HG02610 (cell line): ENCODE data around the gene WDFY4.

ENCODE experiments used
- ATAC-seq: cut with Tn5 transposase; IDR thresholded peaks from one replicate; pipeline ENCODE4 v1.9.1; 2021; ENCODE audit warnings: mild to moderate bottlenecking, moderate library complexity; ENCODE audit not compliant: unreplicated experiment

WDFY4 gene

DNA sequence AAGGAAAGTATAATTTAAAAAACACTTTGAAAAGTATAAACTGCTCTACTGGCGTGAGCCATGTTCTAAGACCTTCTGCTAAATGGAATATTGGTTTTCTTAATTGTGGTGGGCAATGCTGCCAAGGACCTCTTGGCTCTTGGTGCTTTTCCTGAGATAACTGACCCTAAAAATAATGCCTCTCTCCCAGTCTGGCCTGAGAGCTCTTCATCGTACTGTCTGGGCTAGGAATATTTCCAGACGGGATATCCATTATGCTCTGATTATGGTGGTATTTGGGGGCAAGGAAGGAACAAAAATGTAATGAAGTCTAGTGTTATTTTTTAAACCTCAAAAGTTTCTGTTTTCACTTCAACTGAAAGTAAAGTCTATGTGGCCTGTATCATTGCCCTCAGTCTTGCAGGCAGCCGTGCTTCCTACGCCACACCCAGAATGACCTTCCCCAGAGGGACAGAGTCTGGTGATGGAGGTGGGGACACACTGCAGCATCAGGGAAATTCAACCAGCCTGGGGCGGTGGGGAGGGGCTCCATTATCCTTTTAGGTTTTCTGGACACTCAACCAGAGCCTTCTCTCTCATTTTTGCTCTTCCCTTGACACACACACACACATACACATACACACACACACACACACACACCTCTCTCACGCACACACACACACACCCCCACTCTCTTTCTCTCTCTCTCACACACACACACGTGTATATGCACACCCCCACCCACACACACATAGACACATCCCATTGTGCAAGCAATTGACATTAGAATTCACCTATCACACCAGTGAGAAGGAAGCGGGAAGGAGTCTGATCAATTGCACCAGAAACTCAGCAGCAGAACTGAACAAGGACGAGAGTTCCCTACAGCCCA is 155.4 kb downstream of the WDFY4 start:
- ATAC-seq = no peak

DNA sequence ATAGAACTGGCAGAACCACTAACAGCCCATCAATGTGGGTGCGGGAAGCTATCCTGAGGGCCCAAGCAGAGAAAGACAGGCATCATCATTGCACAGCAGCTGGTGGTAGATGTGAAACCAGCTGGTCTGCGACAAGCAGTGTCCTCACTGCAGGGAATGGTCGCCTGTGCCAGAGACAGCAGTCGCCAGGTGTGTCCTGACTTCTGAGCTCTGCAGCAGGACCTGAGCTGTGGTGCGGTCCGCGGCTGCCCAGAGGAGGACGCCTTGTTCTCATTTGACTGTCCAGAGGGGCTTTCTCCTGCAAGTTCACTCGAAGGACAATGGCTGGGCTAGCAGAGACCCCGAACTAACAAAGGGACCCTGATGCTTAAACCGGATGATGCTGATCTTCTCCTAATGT is 157.6 kb downstream of the WDFY4 start:
- no peak for ATAC-seq

DNA sequence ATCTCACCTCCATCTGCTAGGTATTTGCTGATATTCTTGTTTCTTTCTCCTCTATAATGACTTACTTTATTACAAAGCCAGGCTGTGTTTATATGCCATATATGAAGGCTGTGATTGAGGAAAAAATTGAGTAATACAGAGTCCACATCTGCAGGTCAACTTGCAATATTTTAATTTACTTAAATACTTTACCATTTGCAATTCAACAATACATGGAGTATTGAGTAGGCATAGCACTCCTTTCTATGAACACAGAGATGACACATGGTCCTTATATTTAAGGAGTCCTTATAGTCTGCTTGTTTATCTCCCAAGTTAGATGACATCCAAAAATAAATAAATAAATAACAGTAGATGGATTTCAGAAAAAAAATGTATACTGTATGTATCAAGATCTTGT is 158.5 kb downstream of the WDFY4 start:
- no peak for ATAC-seq

DNA sequence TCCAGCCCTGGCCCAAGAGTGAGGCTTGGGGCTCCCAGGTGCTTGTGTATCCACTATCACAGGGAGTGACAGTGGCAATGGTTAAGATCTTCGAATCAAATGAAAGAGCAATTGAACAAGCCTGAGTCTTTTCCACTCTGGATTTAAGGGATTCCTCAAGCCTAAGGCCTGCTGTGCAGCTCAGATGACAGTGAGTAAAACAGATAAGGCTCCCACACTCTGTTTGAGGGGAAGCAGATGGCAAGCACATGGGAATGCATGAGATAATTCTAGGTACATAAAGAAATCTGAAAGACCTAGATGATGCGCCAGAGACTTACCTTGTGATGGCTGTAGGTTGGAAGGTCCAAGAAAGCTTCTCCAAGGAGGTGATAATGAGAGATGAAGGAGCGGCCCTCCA is 159.9 kb downstream of the WDFY4 start:
- no peak for ATAC-seq

DNA sequence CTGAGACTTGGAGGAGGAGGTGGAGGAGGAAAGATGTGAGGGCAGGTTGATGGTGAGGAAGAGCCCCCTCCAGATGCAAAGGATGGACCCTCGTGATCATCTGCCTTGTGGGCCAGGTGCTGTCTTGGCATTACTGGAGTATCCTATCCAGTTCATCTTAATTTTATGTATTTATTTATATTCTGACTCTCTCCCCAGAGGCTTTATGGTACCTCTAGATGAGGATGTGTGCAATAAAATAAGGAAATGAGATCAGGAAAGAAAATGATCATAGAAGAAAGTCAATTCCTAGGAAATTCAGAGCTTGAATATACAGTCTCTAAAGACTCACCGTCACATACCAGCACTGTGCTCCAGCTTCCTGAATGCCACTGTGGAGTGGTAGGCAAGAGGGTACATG is 160.8 kb downstream of the WDFY4 start:
- ATAC-seq = no peak

DNA sequence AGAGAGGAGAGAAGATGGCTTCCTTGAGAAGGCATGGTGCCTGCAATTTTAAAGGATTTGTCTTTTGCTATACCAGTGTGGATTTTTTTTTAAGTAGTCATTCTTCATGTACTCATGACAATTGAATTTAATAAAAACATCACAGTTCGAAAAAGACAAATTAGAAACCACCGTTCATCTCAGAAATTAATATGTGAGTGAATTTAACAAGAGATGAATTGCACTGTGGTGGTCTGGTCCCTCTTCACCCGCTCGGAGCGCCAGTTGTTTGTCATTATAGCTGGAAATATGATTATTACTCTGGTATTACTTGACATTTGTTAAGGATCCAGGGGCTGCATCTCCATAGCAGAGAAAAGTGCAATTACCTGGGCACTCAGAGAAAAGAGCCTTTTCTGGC is 163.0 kb downstream of the WDFY4 start:
- no peak for ATAC-seq

DNA sequence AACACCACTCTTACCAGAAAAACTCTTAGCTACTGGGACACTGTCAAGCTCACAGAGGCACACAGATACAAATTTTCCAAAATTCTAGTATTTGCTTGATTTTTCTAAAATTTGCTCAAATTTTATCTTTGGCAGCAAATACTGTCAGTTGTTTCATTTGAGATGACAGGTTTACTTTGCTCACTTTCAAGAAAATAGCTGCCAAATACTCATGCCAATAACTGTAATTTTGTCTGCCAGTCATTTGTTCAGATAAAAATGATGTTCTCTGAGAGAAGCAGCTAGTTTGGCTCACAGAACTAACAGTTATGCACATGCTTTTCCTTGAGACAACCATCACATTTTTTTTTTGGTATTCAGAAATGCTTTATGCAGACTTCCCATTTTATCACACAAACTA is 172.2 kb downstream of the WDFY4 start:
- ATAC-seq = no peak

DNA sequence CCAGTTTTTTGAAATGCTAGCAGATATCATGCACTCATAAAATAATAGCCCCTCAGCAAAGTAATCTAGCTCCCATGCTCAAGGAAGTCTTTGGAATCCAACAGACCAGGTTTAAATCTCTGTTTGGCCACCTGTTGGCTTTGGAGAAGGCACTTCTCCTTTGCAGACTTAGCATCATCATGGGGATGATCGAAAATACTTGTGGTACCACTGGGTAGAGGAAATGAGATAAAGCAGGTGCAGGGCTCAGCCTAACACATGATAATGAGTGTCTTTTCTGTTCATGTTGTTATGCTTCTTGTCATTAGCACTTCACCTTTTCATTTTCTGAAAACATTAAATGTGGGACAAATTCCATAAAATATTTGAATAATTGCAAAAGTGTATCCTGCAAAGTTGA is 187.6 kb downstream of the WDFY4 start:
- ATAC-seq = no peak

DNA sequence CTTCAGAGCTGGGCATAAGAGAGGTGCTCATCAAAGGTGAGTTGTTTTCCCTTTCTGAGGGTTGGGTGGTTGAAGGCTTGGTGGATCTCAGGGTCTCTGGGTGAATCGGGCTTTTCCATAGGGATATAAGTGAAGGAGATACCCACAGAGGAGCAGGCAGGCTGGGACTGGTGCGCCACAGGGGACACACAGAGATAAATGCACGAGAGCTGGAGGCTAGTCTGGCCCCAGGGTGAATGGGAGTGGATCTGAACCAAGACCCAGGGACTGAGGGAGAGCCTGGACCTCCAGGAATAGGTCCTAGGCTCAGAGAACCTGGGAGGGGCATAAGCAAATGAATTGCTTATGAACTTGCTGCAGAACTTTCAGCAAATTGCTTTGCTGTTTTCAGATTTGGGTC is 193.4 kb downstream of the WDFY4 start:
- no peak for ATAC-seq

DNA sequence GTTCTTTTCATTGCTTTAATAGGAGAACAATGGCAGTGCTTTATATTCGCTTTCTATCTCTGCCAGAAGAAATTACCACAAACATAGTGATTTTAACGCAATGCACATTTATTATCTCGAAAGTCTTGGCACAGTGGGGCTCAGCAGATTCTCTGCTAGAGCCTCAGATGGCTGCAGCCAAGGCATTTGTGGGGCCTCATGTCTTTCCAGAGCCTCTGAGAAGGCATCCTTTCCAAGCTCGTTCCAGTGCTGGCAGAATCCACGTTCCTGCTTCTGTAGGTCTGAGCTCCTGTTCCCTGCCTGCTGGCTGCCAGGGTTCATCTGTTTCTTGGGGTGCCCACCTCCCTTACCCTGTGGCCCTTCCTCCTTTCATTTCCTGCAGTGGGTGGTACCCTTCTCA is 194.8 kb downstream of the WDFY4 start:
- ATAC-seq = no peak

DNA sequence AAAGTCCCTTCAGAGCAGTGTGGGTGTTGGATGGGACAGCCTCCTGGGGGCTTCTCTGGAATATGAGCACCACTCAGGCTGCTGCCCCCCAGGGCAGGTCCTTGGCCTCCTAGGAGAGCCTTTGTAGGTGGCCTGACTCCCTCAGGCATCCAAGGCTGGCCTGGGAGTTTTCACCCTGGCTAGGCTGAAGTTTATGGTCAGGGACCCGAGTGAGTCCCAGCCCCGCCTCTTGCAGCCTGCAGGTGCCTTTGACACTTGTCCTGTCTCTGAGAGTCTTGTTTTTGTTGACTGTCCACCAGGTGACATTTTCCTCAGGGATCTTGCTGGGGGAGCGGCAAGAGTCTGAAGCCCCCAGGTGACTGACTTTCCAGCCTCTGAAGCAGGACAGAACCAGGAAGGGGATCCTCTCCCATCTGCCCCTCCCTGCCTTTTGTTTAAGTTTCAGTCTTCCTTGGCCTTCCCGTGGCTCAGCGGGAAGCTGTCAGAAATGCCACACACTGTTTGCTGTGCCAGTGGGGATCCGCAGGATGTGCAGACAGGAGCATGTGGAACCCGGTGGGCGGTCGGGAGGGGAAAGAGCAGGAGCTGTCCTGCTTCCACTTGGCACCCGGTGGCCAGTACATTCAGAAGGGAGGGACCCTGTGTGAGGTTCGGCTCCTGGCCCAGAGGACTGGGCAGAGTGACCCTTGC is 195.5 kb downstream of the WDFY4 start:
- no peak for ATAC-seq

DNA sequence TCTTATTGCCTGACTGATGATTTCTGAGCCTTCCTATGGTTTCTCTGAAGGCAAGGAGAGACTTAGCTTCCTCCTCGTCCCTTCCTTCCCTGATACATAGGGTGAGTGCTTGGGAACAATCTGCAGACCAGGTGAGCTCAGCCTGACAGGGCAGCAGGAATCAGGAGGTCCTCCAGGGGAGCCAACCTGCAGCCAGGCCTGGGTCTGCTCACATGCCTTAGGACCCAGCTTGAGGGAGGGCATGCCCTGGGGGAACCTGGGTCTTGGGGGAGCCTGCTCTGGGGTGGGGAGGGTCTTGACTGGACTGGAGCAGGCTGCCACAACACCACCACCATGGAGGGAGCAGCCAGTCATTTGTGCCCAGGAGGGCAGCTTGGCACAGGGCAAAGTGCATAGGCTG is 197.3 kb downstream of the WDFY4 start:
- no peak for ATAC-seq

DNA sequence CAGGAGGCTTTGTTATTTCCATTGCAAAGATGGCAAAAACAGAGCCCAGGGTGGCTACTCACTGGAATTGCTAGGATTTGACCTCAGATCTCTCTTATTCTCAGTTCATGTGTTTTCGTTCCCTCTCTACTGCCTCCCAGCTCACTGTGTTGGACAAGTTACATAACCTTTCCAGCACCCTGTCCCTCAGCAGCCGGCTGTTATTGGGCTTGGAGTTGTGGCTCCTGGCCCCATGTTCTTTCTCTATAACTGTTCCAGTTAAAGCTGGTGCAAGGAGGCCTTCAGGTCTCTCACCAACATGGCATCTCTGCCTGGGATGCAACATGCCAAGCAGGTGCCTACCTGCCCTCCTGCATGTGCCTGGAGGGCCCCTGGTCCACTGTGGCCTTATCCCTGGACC is 198.2 kb downstream of the WDFY4 start:
- no peak for ATAC-seq

DNA sequence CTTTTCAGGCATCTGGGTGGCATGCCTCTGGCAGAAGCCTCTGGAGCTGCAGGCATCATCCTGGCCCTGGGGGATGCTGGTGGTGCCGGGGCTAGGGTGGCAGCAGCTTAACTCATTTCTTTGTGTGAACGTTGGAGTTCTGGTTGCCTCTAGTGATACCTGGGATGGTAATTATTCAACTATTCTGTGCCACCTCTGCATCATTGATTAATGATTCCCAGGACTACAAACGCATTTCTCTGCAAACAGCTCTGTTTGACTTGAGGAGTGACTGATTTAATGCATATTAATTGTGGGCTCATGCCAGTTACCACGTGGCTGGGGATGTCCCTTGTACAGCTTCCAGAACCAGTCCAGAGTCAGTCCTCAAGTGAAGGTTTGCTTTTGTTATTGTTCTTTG is 199.0 kb downstream of the WDFY4 start:
- ATAC-seq = no peak

DNA sequence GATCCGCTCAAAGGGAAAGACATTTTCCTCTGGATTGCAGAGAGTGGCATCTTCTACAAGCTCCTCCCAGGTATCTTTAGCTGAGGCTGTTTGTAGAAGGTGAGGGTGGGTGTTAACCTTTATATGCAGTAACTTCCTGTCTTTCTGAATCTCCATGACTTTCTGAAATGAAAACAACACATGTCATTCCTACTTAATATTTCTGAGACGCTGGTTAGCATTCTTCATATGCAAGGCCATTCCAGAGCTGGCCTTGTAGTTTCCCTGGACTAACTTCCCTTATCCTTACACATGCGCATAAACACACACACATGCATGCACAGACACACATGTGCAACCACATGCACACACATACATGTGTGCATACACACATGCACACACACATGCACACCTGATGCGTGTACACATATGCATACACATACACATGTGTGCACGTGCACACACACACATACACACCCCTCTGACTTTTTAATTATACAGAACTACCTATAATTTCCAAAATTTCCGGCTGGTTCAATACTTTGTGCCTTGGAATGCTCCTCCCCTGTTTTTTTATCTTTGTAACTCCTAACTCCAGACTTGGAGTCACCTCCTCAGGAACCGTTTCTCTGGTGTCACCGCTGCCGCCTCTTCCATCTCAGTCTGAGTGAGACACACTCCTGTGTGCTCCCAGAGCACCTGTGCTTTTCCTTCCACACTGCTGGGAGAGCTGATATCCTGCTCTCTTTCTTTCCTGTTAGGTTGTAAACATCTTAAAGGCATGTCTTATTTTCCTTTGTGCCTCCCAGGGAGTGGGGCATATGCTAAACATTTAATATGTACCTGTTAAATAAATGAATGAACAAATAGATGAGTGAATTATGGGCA is 199.7 kb downstream of the WDFY4 start:
- no peak for ATAC-seq

DNA sequence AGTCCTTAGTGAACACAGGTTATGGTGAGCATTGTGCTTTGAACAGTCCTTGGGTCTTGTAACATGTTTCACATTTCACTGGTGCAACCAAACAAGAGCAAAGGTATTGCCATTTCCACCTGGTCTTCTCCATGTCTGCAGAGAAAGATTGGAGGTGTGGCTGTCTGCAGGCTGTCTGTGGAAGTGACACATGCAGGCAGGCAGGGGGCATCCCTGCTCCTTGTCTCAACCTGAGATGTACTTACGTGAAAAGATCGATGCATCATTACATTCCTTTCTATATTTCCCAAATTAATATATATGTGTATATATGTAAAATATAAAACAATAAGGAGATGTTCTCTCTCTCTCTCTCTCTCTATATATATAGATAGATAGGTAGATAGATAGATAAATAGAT is 200.7 kb downstream of the WDFY4 start:
- no peak for ATAC-seq

DNA sequence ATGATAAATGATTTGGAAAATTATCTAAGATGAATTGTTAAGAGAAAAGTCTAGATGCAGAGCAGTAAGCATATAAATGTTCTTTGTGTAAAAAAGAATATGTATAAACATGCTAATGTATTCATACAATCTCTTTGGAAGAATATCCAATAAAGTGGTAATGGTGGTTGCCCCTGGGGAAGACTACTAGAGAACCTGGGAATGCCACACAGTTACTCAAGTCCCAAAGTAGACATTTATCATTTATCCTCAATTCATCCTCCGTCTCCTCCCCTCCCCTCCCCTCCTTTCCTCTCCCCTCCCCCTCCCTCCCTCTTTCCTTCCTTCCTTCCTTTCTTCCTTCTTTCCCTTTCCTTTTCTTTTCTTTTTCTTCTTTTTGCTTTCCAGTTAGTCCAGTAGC is 203.3 kb downstream of the WDFY4 start:
- no peak for ATAC-seq

DNA sequence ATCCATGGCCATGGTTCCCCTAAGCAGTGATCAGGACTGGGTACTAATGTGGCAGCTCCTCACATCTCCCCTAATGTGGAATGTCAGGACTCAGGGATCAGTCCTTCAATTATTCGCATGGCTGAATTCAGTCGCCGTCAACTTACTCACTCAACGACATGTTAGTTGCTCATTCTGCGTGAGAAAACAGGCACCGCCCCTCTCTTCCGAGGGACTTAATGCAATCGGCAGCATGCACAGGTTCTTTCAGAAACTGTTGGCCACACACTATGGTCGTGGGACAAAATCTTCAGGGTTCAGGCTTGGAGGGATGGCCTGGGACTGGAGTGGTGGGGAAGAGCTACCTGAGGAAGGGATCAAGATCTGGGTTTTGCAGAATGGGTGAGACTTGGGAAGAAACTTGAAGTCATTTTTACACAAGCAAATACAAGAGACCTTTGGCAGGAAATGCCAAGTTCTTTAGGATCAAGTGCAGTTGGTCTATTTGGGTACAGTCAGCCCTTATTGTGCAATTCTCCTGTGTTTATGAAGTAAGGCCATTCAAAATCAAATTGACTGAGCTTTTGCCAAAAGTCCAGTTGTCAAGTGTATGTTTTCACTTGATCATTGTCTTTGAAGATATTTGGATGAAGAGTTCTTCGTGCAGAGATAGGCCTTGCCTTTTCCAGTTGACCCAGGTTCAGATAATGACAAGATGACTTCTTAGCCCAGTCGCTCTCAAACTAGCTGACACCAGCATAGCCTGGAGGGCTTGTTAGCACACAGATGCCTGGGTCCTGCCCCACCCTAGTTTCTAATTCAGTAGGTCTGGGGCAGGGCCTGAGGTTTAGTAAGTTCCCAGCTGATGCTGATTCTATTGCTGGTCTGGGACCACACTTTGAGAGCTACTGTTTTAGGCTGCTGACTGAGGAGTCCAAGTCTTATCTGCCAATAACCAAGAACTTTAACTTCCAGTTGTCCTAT is 206.5 kb downstream of the WDFY4 start:
- no peak for ATAC-seq

DNA sequence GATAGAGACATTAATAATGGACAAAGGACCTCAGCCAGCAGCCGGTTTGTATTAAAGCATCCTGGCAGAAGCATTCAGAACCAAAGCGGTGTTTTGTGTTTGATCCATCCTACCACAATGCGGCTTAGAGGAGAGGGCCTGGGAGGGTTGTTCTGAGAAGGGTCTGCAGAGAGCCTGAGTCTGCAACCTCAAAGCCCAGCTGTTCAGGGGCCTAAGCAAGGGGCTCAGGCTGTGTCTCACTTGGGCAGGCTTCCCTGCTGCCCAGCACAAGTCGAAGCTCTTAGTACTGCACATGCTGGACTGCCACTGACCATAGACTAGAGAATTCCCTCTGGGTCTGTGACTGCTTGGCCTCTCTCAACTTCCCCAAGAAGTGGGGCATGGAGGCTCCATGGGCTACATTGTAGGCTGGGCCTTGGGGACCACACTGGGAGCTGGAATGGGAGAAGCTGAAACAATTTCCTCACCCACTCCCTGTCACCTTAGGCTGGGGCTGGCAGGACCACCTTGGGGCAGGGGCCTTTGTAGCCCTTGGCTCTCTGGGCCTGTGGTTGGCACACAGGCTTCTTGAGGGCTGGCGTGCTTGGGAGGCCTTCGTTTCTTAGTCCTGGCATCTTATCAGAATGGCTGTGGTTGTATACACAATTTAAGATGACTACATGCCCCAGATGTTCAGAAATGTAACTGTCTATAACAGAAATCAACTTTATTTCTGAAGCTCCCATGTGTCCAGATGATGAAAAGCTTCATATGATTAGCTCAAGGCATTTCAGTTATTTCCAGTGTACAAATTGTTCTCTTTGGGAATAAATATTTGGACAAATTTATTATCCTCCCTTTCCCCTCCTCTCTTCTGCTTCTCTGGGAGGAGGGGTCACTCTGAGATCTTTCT is 210.5 kb downstream of the WDFY4 start:
- ATAC-seq = no peak
